Sigmoid colon (tissue), 4 donors: ENCODE data around the gene GPC5.

Source experiments
- EP300 ChIP-seq, 4 donors: sonication (generic); formaldehyde crosslinking; IDR thresholded peaks; one replicate each; pipeline ENCODE4 v1.6.1; 2017; ENCODE audit warnings: antibody characterized with exemption in 4 of 4
- POLR2A ChIP-seq, 2 donors: fragments of 450-650 bp; IDR thresholded peaks; one replicate each; pipeline ENCODE4 v1.6.1; 2016; ENCODE audit warnings: antibody characterized with exemption in 2 of 2, mild to moderate bottlenecking in 2 of 2, moderate library complexity in 2 of 2
- POLR2AphosphoS5 ChIP-seq, 4 donors: sonication (generic); formaldehyde crosslinking; IDR thresholded peaks; one replicate each; pipeline ENCODE4 v1.6.1; 2017; ENCODE audit warnings: antibody characterized with exemption in 4 of 4
- TF ChIP-seq, protein P1 (sequence below), 4 experiments: fragments of 450-650 bp in 3 of 4; fragments of 200-600 bp in 1 of 4; IDR thresholded peaks; one replicate each; pipeline ENCODE4 v1.5.1; 2016 to 2019; ENCODE audit warnings: antibody characterized with exemption in 4 of 4, mild to moderate bottlenecking in 3 of 4, moderate library complexity in 2 of 4

GRCh38 chr13:92300651-92301050 is 902.2 kb downstream of the GPC5 start:
- TF ChIP-seq, protein P1, sequence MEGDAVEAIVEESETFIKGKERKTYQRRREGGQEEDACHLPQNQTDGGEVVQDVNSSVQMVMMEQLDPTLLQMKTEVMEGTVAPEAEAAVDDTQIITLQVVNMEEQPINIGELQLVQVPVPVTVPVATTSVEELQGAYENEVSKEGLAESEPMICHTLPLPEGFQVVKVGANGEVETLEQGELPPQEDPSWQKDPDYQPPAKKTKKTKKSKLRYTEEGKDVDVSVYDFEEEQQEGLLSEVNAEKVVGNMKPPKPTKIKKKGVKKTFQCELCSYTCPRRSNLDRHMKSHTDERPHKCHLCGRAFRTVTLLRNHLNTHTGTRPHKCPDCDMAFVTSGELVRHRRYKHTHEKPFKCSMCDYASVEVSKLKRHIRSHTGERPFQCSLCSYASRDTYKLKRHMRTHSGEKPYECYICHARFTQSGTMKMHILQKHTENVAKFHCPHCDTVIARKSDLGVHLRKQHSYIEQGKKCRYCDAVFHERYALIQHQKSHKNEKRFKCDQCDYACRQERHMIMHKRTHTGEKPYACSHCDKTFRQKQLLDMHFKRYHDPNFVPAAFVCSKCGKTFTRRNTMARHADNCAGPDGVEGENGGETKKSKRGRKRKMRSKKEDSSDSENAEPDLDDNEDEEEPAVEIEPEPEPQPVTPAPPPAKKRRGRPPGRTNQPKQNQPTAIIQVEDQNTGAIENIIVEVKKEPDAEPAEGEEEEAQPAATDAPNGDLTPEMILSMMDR (IDR thresholded peaks at IDR 0.05): no peak
- TF ChIP-seq POLR2A (IDR thresholded peaks at IDR 0.05): no peak
- TF ChIP-seq EP300 (IDR thresholded peaks at IDR 0.05): no peak
- TF ChIP-seq POLR2AphosphoS5 (IDR thresholded peaks at IDR 0.05): no peak
